Measurements from ENCODE around the gene TMCC1.
A peak's percentile ranks its signal among the peaks of the same experiment; 100 is the strongest.

Gene TMCC1

DNA sequence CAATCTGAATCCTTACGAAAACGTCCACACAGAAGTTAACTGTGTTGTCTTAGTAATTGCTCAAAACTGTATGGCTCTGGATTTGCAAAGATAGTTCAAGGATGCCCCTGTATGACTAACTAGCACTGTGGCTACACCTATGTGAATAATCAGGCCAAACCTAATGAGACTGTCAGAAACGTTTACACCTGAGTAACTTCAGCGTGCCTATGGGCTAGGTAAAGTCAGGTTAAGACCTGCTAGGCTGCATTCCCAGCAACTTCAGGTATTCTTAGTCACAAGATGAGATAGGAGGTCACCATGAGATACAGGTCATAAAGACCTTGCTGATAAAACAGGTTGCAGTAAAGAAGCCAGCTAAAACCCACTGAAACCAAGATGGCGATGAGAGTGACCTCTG is 199.3 kb downstream of the TMCC1 start:
- DNase-seq (ENCODE audit: low read depth) = no peak
- TF ChIP-seq, protein P1, sequence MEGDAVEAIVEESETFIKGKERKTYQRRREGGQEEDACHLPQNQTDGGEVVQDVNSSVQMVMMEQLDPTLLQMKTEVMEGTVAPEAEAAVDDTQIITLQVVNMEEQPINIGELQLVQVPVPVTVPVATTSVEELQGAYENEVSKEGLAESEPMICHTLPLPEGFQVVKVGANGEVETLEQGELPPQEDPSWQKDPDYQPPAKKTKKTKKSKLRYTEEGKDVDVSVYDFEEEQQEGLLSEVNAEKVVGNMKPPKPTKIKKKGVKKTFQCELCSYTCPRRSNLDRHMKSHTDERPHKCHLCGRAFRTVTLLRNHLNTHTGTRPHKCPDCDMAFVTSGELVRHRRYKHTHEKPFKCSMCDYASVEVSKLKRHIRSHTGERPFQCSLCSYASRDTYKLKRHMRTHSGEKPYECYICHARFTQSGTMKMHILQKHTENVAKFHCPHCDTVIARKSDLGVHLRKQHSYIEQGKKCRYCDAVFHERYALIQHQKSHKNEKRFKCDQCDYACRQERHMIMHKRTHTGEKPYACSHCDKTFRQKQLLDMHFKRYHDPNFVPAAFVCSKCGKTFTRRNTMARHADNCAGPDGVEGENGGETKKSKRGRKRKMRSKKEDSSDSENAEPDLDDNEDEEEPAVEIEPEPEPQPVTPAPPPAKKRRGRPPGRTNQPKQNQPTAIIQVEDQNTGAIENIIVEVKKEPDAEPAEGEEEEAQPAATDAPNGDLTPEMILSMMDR (IDR thresholded peaks at IDR 0.05; ENCODE audit: control insufficient read depth, extremely low read depth, insufficient read depth) = no peak
- H3K4me3 ChIP-seq (ENCODE audit: low read depth, low read length) = no peak overlapping the region

DNA sequence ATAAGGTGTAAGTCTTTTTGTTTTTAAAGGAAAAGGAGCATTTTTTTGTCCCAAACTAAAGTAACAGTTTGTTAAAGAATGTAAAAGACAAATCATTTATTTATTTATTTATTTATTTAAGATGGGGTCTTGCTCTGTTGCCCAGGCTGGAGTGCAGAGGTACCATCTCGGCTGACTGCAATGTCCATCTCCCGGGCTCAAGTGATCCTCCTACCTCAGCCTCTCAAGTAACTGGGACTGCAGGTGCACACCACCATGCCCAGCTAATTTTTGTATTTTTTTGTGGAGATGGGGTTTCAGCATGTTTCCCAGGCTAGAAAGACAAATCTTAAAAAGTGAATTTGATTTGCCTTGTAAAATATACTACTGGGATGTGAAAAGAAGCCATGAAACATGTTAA is 200.8 kb downstream of the TMCC1 start:
- TF ChIP-seq, protein P1 (IDR thresholded peaks at IDR 0.05; ENCODE audit: control insufficient read depth, extremely low read depth, insufficient read depth) = no peak
- DNase-seq (ENCODE audit: low read depth) = no peak

DNA sequence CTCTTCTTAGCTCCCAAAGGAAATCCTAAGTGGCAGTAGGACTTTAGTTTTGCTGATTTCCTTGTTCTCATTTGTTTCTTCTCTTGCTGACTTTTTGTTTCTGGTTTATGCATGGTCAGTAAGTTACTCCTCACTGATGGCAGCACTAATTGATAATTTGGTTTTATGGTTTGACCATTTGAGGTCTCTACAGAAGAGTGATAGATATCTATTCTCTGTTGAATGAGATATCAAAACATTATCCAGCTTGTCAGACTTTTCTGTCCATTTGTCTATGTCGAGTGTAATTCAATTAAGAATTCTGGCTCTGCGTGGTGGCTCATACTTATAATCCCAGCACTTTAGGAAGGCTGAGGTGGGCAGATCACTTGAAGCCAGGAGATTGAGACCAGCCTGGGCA is 202.5 kb downstream of the TMCC1 start:
- no peak for DNase-seq (ENCODE audit: low read depth)
- no peak overlapping the region for H3K4me3 ChIP-seq (ENCODE audit: low read depth, low read length)
- TF ChIP-seq, protein P1 (IDR thresholded peaks at IDR 0.05; ENCODE audit: control insufficient read depth, extremely low read depth, insufficient read depth) = no peak

More for the DNA sequence above, 200.8 kb downstream of the TMCC1 start:
- H3K4me3 ChIP-seq (ENCODE audit: low read depth, low read length) = no peak overlapping the region

DNA sequence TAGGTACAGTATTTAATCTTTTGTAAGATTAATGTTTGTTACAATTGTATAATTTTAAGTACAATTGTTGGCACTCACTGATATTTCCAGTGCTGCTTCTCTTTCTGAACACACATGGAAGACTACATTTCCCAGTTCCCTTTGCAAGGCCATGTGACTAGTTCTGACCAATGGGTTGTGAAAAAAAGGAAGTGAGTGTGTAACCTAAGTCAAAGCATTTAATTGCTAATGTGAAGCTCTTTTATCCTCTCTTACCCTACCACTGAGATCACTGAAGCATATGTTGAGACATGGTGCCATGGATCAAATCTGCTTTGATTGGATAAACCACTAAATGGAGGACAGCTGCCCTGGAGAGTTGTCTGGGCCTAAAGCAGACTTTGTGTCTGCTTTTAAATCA is 203.1 kb downstream of the TMCC1 start:
- TF ChIP-seq, protein P1 (IDR thresholded peaks at IDR 0.05; ENCODE audit: control insufficient read depth, extremely low read depth, insufficient read depth) = no peak
- DNase-seq (ENCODE audit: low read depth) = peak; percentile 56
- H3K4me3 ChIP-seq (ENCODE audit: low read depth, low read length) = no peak overlapping the region

DNA sequence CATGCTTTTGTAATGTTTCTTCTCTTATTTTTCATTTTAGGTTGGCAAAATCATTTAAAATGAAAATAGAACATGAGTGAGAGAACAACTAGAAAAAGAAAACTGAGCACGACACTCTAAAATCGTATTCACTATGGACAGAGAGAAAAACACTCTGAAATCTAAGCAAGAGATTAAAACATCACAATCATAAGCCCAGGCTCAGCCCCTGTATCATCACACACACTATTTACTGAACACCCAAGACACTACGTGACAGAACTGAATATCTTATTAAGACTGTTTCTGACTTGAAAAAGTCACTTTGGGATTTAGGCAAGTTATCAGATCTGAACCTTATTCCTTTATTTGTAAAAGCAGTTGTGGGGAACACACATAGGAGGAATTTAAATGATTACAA is 204.5 kb downstream of the TMCC1 start:
- no peak for DNase-seq (ENCODE audit: low read depth)
- TF ChIP-seq, protein P1 (IDR thresholded peaks at IDR 0.05; ENCODE audit: control insufficient read depth, extremely low read depth, insufficient read depth) = no peak
- H3K4me3 ChIP-seq (ENCODE audit: low read depth, low read length) = no peak overlapping the region

DNA sequence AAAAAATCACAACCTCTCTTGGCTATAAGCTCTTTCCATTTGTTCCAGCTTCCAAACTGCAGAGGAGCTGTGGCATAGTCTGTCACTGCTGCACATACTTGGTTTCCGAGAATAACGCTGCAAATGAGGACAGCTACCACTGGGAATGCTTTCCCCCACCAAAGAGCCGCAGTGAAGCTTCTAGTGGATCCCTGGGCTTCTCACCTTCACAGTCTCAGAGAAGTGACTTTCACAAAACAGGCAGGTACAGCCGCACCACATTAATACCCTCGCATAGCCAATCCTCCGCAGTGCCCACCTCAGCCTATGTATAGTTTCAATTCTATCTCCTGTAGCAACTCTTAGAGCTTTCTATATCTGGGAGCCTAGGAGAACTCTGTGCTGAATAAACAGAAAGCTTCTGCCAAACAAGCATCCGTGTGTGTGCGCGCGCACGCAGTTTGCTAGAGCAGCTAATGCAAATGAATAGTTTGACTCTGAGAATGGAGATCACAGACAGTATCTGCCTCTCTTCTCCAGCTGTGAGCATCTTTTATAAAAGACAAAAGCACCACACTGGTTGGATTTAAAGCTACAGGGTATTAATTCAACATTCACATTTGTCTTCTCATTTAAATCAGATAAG is 205.1 kb downstream of the TMCC1 start:
- TF ChIP-seq, protein P1 (IDR thresholded peaks at IDR 0.05; ENCODE audit: control insufficient read depth, extremely low read depth, insufficient read depth) = no peak
- peak; percentile 56 for DNase-seq (ENCODE audit: low read depth)
- peak overlapping the region; percentile 46 for H3K4me3 ChIP-seq (ENCODE audit: low read depth, low read length)

DNA sequence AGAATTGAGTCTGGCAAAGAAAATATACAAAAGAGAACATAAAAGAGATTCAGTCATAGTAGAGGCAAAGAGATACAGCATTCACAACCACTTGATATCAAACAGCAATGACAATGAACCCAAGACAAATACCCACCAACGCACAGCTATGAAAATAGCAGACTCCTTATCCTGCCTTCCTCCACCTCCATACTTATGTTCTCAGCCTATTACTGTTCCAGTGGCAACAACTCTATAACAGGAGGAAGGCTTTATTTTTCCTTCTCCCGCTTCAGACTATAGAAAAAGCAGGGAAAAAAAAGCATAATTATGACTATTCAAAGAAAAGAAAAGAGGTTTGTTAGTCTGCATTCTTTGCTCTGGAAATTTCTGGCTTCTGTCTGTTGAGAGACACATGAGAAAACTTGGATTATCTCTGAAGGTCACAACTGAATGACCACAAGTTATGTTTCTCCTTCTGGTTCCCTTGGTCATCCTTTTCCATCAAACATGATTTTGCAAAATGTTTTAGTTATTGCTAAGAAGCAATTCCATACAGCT is 205.9 kb downstream of the TMCC1 start:
- TF ChIP-seq, protein P1 (IDR thresholded peaks at IDR 0.05; ENCODE audit: control insufficient read depth, extremely low read depth, insufficient read depth) = no peak
- peak overlapping the region; percentile 46; the same call in 1 of the 2 replicates for H3K4me3 ChIP-seq (ENCODE audit: low read depth, low read length)
- DNase-seq (ENCODE audit: low read depth) = no peak

Data from LNCaP clone FGC (cell line).